Measurements from ENCODE around the gene LIF.

The LIF gene

DNA sequence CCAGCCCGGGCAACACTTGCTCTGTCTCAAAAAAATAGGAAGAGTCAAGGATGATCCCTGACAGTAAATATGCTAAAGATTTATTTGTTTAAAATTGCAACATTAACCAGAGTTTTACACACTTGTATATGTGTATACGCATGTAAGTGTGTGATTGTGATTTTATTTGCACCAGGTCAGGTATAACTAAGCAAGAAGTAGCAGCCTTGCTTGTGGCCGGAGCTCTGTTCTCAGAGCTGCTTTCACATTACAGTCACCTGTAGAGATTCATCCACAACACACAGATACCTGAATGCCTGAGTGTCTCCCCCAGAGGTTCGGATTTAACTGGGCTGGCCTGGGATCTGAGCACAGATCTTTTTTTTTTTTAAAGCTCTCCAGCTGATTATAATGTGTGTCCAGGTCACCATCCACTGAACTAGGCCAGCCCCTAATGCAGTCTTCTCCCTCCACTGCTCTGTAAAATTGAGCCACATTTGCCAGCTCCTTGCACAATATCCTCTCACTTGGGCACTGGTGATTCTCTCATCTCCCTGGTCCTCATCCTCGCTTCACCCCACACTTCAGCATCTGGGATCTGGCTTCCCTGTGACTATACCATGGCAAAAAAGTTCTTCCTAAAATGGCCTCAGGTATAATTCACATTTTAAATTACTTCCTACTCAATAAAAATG, 48.3 kb downstream of the LIF start:
- no peak for ATAC-seq (replicated peaks)
- H3K9me3 Mint-ChIP-seq: no peaks in the 10 kb centered on the region

GRCh38 chr22:30197389-30197788, 49.2 kb downstream of the LIF start:
- H3K9me3 Mint-ChIP-seq: peaks cover 0 to under 1% of the 10 kb centered on the region in 2 donors
- ATAC-seq (replicated peaks): no peak
- peaks cover 32 to 45% of the 10 kb centered on the region in 2 donors for H3K4me1 Mint-ChIP-seq
- no peak for DNase-seq
- peak overlapping the region; percentile 9 for H3K27ac Mint-ChIP-seq
- no peaks in the 10 kb centered on the region for H3K36me3 Mint-ChIP-seq
- no peaks in the 10 kb centered on the region for H3K27me3 Mint-ChIP-seq
- H3K4me3 Mint-ChIP-seq: no peak overlapping the region

More for the DNA sequence above, 48.3 kb downstream of the LIF start:
- H3K27ac Mint-ChIP-seq: no peak overlapping the region
- H3K27me3 Mint-ChIP-seq: no peaks in the 10 kb centered on the region
- peaks cover 27 to 40% of the 10 kb centered on the region in 2 donors for H3K4me1 Mint-ChIP-seq
- no peak for DNase-seq
- H3K4me3 Mint-ChIP-seq: no peak overlapping the region
- no peaks in the 10 kb centered on the region for H3K36me3 Mint-ChIP-seq

DNA sequence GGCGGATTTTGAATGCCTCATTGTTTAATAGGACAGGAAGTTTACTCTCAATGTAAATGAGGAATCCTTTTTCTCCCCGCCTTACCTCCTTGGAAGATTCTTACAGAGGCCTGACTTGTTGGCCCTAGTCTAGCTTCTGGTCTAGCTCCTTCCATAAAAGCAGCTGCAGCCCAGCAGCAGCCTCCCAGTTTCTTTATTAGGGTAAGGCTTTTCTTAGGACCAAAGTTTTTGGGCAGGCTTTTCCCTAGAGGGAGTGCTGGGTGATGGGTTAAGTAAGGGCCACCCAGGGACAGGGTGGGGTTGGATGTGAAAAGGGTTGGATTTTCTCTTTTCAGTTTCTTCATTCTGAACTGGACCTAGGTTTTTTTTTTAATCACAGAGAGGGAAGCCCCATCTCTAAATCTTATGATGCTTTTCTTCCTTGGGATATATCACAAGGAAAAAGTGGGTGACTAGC, 49.7 kb downstream of the LIF start:
- no peak overlapping the region for H3K27ac Mint-ChIP-seq
- peaks cover 37 to 50% of the 10 kb centered on the region in 2 donors for H3K4me1 Mint-ChIP-seq
- H3K9me3 Mint-ChIP-seq: peaks cover 0 to 5% of the 10 kb centered on the region in 2 donors
- DNase-seq: no peak
- no peaks in the 10 kb centered on the region for H3K27me3 Mint-ChIP-seq
- H3K36me3 Mint-ChIP-seq: no peaks in the 10 kb centered on the region
- ATAC-seq (replicated peaks): no peak
- H3K4me3 Mint-ChIP-seq: no peak overlapping the region

GRCh38 chr22:30196141-30196879, 50.2 kb downstream of the LIF start:
- Mint-ChIP-seq H3K36me3 (no peaks in the 10 kb centered on the region), H3K27ac (peak overlapping the region; percentile 25), H3K9me3 (peaks cover 0 to 5% of the 10 kb centered on the region in 2 donors), H3K4me3 (peak overlapping the region; percentile 25 to 52), H3K27me3 (no peaks in the 10 kb centered on the region), H3K4me1 (peaks cover 38 to 51% of the 10 kb centered on the region in 2 donors)
- DNase-seq: peak; percentile 39
- ATAC-seq (replicated peaks): peak; percentile 73

- H3K4me3 Mint-ChIP-seq: peak overlapping the region in 1 of 2 donors; percentile 25
- no peaks in the 10 kb centered on the region for H3K36me3 Mint-ChIP-seq
- H3K4me1 Mint-ChIP-seq: peaks cover 38 to 51% of the 10 kb centered on the region in 2 donors
- ATAC-seq (replicated peaks) (no peak), DNase-seq (no peak)
- H3K27me3 Mint-ChIP-seq: peaks cover 0 to 5% of the 10 kb centered on the region in 2 donors
- peak overlapping the region; percentile 25 for H3K27ac Mint-ChIP-seq
- peaks cover 0 to 5% of the 10 kb centered on the region in 2 donors for H3K9me3 Mint-ChIP-seq
These were observed 51.1 kb downstream of the LIF start for GRCh38 chr22:30195245-30196140.

- Mint-ChIP-seq H3K27ac (no peak overlapping the region), H3K9me3 (peaks cover 0 to 5% of the 10 kb centered on the region in 2 donors), H3K36me3 (no peaks in the 10 kb centered on the region), H3K4me1 (peaks cover 28 to 36% of the 10 kb centered on the region in 2 donors), H3K4me3 (no peak overlapping the region), H3K27me3 (peaks cover 0 to 5% of the 10 kb centered on the region in 2 donors)
- ATAC-seq (replicated peaks) (no peak), DNase-seq (no peak)
These were observed 53.4 kb downstream of the LIF start for GRCh38 chr22:30193031-30193775.

DNA sequence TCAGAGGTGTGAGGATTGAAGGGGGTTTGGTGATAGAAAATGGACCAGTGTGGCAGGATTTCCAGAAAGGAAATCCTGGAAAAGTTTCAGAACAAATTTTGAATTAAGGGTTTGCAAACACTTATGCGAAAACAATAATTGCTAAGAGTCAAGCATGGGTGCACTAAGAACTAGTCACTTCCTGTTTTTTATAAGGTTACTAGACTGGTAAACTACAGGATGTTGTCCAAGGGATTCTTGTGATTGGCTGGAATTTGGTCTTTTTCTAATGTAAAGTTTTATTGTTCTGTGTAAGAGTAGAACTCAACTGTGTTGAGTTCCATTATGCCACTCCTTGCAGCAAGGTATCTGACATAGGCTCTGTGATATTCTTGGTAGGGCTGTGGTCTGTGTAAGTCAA, 54.1 kb downstream of the LIF start:
- Mint-ChIP-seq H3K36me3 (no peaks in the 10 kb centered on the region), H3K27me3 (peaks cover 0 to 5% of the 10 kb centered on the region in 2 donors), H3K27ac (peak overlapping the region; percentile 38), H3K4me3 (no peak overlapping the region), H3K4me1 (peaks cover 28 to 34% of the 10 kb centered on the region in 2 donors), H3K9me3 (peaks cover 0 to 5% of the 10 kb centered on the region in 2 donors)
- ATAC-seq (replicated peaks): peak; percentile 68 to 75
- no peak for DNase-seq

DNA sequence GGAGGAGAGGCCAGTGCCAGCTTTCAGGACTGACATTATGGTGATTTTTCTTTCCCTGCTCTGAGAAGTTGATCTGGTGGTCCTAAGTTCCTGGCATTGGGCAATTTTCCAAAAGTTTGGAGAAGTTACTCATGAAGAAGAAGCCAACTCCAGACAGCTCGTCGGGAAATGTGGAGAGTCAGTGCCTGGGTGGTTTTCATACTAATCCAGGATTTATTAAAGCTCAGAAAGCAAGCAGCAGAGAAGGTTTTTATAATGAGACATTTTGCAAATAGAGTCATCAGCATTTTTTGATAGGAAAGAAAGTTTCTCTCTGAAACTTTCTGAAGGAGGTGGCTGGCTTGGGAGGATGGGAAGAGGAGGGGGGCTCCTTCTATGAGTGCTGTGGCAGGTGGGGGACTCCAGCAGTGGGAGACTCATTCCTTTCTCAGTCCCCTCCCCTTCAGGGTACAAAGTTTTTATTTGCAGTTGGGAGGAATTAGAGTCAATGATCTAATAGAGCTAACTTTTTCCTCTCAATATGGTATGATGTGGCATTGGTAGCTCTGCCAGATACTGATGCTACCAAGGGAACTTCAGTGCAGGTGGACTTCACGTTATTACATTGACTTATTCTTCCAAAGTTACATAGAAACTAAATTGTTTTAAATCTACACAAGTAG, 55.4 kb downstream of the LIF start:
- no peaks in the 10 kb centered on the region for H3K36me3 Mint-ChIP-seq
- H3K27me3 Mint-ChIP-seq: peaks cover 0 to 5% of the 10 kb centered on the region in 2 donors
- peaks cover 0 to 5% of the 10 kb centered on the region in 2 donors for H3K9me3 Mint-ChIP-seq
- H3K27ac Mint-ChIP-seq: no peak overlapping the region
- DNase-seq (no peak), ATAC-seq (replicated peaks) (no peak)
- H3K4me1 Mint-ChIP-seq: peaks cover 22 to 24% of the 10 kb centered on the region in 2 donors
- no peak overlapping the region for H3K4me3 Mint-ChIP-seq

DNA sequence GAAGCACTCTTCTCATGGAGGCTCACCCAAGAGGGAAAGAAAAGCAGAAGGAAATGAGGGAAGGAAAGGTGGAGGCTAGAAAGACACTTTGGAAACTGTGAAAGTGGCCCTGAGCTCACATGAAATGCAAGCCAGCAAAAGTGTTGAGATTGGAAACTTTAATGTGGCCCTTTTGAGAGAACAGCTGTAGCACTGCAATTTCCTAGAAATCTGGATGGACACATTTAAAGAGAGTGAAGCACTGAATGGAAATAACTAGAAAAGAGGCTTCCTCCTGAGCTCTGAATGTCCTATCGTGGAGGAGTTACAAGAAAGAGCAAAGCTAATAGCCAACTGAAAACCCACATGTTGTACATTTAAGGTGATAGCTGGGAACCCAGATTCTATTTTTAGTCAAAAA, 56.0 kb downstream of the LIF start:
- Mint-ChIP-seq H3K4me3 (no peak overlapping the region), H3K27me3 (peaks cover 0 to 5% of the 10 kb centered on the region in 2 donors), H3K4me1 (peaks cover 16 to 19% of the 10 kb centered on the region in 2 donors), H3K36me3 (no peaks in the 10 kb centered on the region), H3K9me3 (peaks cover 0 to 5% of the 10 kb centered on the region in 2 donors), H3K27ac (peak overlapping the region; percentile 28)
- DNase-seq: no peak
- ATAC-seq (replicated peaks): no peak

All from stimulated activated naive B cell treated with anti-CD40 and anti-IgM and Interleukin-4, amounts not matched to agents 10 μg/mL and 1 μg/mL and 100 μg/mL, for 72 hours (primary cell).